ENCODE measurements around the gene OR52J3. TPM values are rescaled to one million over a fixed set of nuclear protein-coding genes. Genes with fewer than 3 reads are reported as not detected.

OR52J3 gene
- total RNA-seq, 2 experiments from 2014 or later: not detected

DNA sequence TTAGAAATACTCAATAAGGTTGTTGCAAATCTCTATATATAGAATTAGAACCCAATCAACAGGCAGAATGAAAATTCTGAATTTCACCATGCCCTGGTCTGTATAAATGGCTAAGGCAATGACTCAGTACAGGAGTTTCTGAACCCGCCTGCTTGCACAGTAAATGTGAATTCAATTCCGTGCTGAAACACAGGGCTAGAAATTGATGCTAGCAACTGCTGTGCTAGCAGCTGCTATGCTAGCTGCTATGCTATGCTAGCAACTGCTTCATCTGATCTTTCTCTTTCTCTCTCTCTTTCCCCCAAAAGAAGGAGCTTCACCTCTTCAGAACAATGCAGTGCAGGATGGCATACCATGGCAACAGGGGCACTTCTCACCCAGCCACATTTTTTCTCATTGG is 9.7 kb upstream of the OR52J3 start:
- Histone ChIP-seq H3K4me3 (ENCODE audit: low read depth, low read length, poor library complexity, severe bottlenecking) (no peak overlapping the region), H4K20me1 (ENCODE audit: insufficient read depth, low read length) (no peaks in the 10 kb centered on the region), H2AFZ (ENCODE audit: low read length) (no peak overlapping the region), H3K27ac (ENCODE audit: low read depth, low read length, poor library complexity, severe bottlenecking) (no peak overlapping the region), H3K9me3 (ENCODE audit: low read length) (no peaks in the 10 kb centered on the region), H3K9me2 (ENCODE audit: insufficient read depth, low read length) (no peaks in the 10 kb centered on the region), H3K79me2 (ENCODE audit: insufficient read depth, low read depth, low read length) (no peaks in the 10 kb centered on the region), H3K36me3 (ENCODE audit: insufficient read depth, low read length) (no peaks in the 10 kb centered on the region), H3K4me2 (ENCODE audit: low read length) (no peak overlapping the region), H3K4me1 (ENCODE audit: insufficient read depth, low read length, poor library complexity, severe bottlenecking) (no peaks in the 10 kb centered on the region)
- no TSS peak for BruUV-seq (replicated peaks)
- ChIA-PET CTCF (ENCODE audit: unreplicated experiment) (no interaction called here), POLR2A (no interaction called here)
- intact Hi-C loops (cut with micrococcal nuclease; ENCODE audit: unreplicated experiment): no loop called here
- TF ChIP-seq CTCF (conservative IDR thresholded peaks at IDR 0.05; ENCODE audit: low read length) (no peak), EZH2phosphoT487 (IDR thresholded peaks at IDR 0.05; ENCODE audit: borderline replicate concordance, low read depth, low read length) (no peak)
- DNase-seq (ENCODE audit: low spot score): no peak

- intact Hi-C loops (cut with micrococcal nuclease; ENCODE audit: unreplicated experiment): no loop called here
- TF ChIP-seq EZH2phosphoT487 (IDR thresholded peaks at IDR 0.05; ENCODE audit: borderline replicate concordance, low read depth, low read length) (no peak), CTCF (conservative IDR thresholded peaks at IDR 0.05; ENCODE audit: low read length) (no peak)
Measured at GRCh38 chr11:5037926-5038325, 8.4 kb upstream of the OR52J3 start.

GRCh38 chr11:5038341-5038740 is 8.0 kb upstream of the OR52J3 start:
- TF ChIP-seq CTCF (conservative IDR thresholded peaks at IDR 0.05; ENCODE audit: low read length) (no peak), EZH2phosphoT487 (IDR thresholded peaks at IDR 0.05; ENCODE audit: borderline replicate concordance, low read depth, low read length) (no peak)
- no peaks in the 10 kb centered on the region for H4K20me1 ChIP-seq (ENCODE audit: insufficient read depth, low read length)
- ChIA-PET CTCF (ENCODE audit: unreplicated experiment) (no interaction called here), POLR2A (interaction anchor here (0.7 kb wide), 1 partner anchor 1393 kb away, joined by 3 read pairs; no protein-coding TSS in a partner anchor)
- BruUV-seq (replicated peaks): no TSS peak
- H3K9me3 ChIP-seq (ENCODE audit: low read length): no peaks in the 10 kb centered on the region
- H3K79me2 ChIP-seq (ENCODE audit: insufficient read depth, low read depth, low read length): no peaks in the 10 kb centered on the region
- intact Hi-C loops (cut with micrococcal nuclease; ENCODE audit: unreplicated experiment): no loop called here
- no peaks in the 10 kb centered on the region for H3K4me1 ChIP-seq (ENCODE audit: insufficient read depth, low read length, poor library complexity, severe bottlenecking)
- no peak overlapping the region for H2AFZ ChIP-seq (ENCODE audit: low read length)
- H3K27ac ChIP-seq (ENCODE audit: low read depth, low read length, poor library complexity, severe bottlenecking): no peak overlapping the region
- H3K4me2 ChIP-seq (ENCODE audit: low read length): no peak overlapping the region
- no peaks in the 10 kb centered on the region for H3K36me3 ChIP-seq (ENCODE audit: insufficient read depth, low read length)
- DNase-seq (ENCODE audit: low spot score): no peak
- H3K4me3 ChIP-seq (ENCODE audit: low read depth, low read length, poor library complexity, severe bottlenecking): no peak overlapping the region
- H3K9me2 ChIP-seq (ENCODE audit: insufficient read depth, low read length): no peaks in the 10 kb centered on the region

More at GRCh38 chr11:5037926-5038325, 8.4 kb upstream of the OR52J3 start:
- CTCF ChIA-PET (ENCODE audit: unreplicated experiment): no interaction called here
- Histone ChIP-seq H3K4me3 (ENCODE audit: low read depth, low read length, poor library complexity, severe bottlenecking) (no peak overlapping the region), H3K27ac (ENCODE audit: low read depth, low read length, poor library complexity, severe bottlenecking) (no peak overlapping the region), H3K36me3 (ENCODE audit: insufficient read depth, low read length) (no peaks in the 10 kb centered on the region), H3K9me2 (ENCODE audit: insufficient read depth, low read length) (no peaks in the 10 kb centered on the region), H3K9me3 (ENCODE audit: low read length) (no peaks in the 10 kb centered on the region), H2AFZ (ENCODE audit: low read length) (no peak overlapping the region), H3K79me2 (ENCODE audit: insufficient read depth, low read depth, low read length) (no peaks in the 10 kb centered on the region), H3K4me2 (ENCODE audit: low read length) (no peak overlapping the region), H4K20me1 (ENCODE audit: insufficient read depth, low read length) (no peaks in the 10 kb centered on the region), H3K4me1 (ENCODE audit: insufficient read depth, low read length, poor library complexity, severe bottlenecking) (no peaks in the 10 kb centered on the region)
- BruUV-seq (replicated peaks): no TSS peak
- no peak for DNase-seq (ENCODE audit: low spot score)
- POLR2A ChIA-PET: interaction anchor here (0.7 kb wide), 1 partner anchor 1393 kb away, joined by 3 read pairs; no protein-coding TSS in a partner anchor
